GM23338 (cell line): Measurements from ENCODE around the gene ZNF451.

Experiments
- EZH2 ChIP-seq: fragments of 200-600 bp; sonication (generic); IDR thresholded peaks from one replicate; pipeline ENCODE4 v1.8.0; 2017; ENCODE audit warnings: antibody characterized with exemption, mild to moderate bottlenecking, low read depth; ENCODE audit not compliant: unreplicated experiment
- TF ChIP-seq, protein P1 (sequence below): IDR thresholded peaks from one replicate; pipeline ENCODE4 v1.6.1; 2018; ENCODE audit warnings: antibody characterized with exemption; ENCODE audit not compliant: unreplicated experiment

- TF ChIP-seq, protein P1, sequence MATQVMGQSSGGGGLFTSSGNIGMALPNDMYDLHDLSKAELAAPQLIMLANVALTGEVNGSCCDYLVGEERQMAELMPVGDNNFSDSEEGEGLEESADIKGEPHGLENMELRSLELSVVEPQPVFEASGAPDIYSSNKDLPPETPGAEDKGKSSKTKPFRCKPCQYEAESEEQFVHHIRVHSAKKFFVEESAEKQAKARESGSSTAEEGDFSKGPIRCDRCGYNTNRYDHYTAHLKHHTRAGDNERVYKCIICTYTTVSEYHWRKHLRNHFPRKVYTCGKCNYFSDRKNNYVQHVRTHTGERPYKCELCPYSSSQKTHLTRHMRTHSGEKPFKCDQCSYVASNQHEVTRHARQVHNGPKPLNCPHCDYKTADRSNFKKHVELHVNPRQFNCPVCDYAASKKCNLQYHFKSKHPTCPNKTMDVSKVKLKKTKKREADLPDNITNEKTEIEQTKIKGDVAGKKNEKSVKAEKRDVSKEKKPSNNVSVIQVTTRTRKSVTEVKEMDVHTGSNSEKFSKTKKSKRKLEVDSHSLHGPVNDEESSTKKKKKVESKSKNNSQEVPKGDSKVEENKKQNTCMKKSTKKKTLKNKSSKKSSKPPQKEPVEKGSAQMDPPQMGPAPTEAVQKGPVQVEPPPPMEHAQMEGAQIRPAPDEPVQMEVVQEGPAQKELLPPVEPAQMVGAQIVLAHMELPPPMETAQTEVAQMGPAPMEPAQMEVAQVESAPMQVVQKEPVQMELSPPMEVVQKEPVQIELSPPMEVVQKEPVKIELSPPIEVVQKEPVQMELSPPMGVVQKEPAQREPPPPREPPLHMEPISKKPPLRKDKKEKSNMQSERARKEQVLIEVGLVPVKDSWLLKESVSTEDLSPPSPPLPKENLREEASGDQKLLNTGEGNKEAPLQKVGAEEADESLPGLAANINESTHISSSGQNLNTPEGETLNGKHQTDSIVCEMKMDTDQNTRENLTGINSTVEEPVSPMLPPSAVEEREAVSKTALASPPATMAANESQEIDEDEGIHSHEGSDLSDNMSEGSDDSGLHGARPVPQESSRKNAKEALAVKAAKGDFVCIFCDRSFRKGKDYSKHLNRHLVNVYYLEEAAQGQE: no peak
- no peak for TF ChIP-seq EZH2
These were observed at the start of gene ZNF451 for GRCh38 chr6:57089687-57090457.
